NB4 (cell line): ENCODE results near the gene ACSL3.

Experiments
- DNase-seq: peaks from one replicate; pipeline ENCODE4 v3.0.0; 2010; ENCODE audit warnings: low read depth
- H3K4me3 ChIP-seq: one replicate; pipeline ENCODE4 v1.5.1; 2011; ENCODE audit warnings: mild to moderate bottlenecking, low read depth, low read length, moderate library complexity
- CTCF ChIP-seq: IDR thresholded peaks from one replicate; pipeline ENCODE4 v1.5.1; 2012; ENCODE audit warnings: low read depth, low read length
- MAX ChIP-seq: IDR thresholded peaks from 2 replicates; pipeline ENCODE4 v1.6.1; 2011; ENCODE audit warnings: low read depth, low read length
- MYC ChIP-seq: IDR thresholded peaks from 2 replicates; pipeline ENCODE4 v1.6.1; 2011; ENCODE audit warnings: low read depth, low read length
- POLR2A ChIP-seq: IDR thresholded peaks from 2 replicates; pipeline ENCODE4 v1.6.1; 2011; ENCODE audit warnings: mild to moderate bottlenecking; ENCODE audit not compliant: insufficient read length; ENCODE audit errors: extremely low read depth

Gene ACSL3

GRCh38 chr2:222907048-222907447 is 46.2 kb downstream of the ACSL3 start:
- no peak for DNase-seq

GRCh38 chr2:222907790-222908441 is 47.1 kb downstream of the ACSL3 start:
- TF ChIP-seq MYC (no peak), CTCF (no peak), POLR2A (no peak), MAX (no peak)
- no peak overlapping the region for H3K4me3 ChIP-seq
- DNase-seq, result no peak

More at GRCh38 chr2:222907048-222907447, 46.2 kb downstream of the ACSL3 start:
- TF ChIP-seq POLR2A (no peak), MYC (no peak), MAX (no peak), CTCF (no peak)
- no peak overlapping the region for H3K4me3 ChIP-seq

GRCh38 chr2:222909286-222909685 is 48.5 kb downstream of the ACSL3 start:
- DNase-seq, result no peak
- TF ChIP-seq POLR2A (no peak), MYC (no peak), CTCF (no peak), MAX (no peak)
- no peak overlapping the region for H3K4me3 ChIP-seq

- H3K4me3 ChIP-seq, result peak overlapping the region; percentile 13
- peak; percentile 97 for DNase-seq
- TF ChIP-seq CTCF (no peak), MAX (0 out of 2 replicates have a peak, but pooled peaks have one; percentile 8), POLR2A (no peak)
These were observed 51.3 kb downstream of the ACSL3 start for GRCh38 chr2:222912117-222912516.

GRCh38 chr2:222912776-222913175 is 51.9 kb downstream of the ACSL3 start:
- no peak for TF ChIP-seq MAX
- no peak for TF ChIP-seq CTCF
- TF ChIP-seq MYC, result no peak
- no peak for TF ChIP-seq POLR2A
- H3K4me3 ChIP-seq, result no peak overlapping the region
- no peak for DNase-seq
